ENCODE results near the gene AFMID. TPM values are rescaled to one million over a fixed set of nuclear protein-coding genes. Genes with fewer than 3 reads are reported as not detected.
"Not testable (repeated sequence)": the region's sequence is repeated elsewhere in the genome, so short reads cannot be mapped to it uniquely, and the experiment has no call there.

Gene AFMID
- total RNA-seq, 6 experiments from 2014 or later: 23.0 to 32.9 (median 26.2) TPM

- H3K27me3 Mint-ChIP-seq (ENCODE audit: insufficient read depth): peaks cover 2% of the 10 kb centered on the region; the same call in 1 of the 2 replicates
- no peak overlapping the region for H3K4me3 Mint-ChIP-seq
- H3K9me3 Mint-ChIP-seq: no peaks in the 10 kb centered on the region
- H3K27ac Mint-ChIP-seq: no peak overlapping the region
- TF ChIP-seq CTCF (IDR thresholded peaks at IDR 0.05): no peak
- no peaks in the 10 kb centered on the region; the same call in 1 of the 2 replicates for H3K36me3 Mint-ChIP-seq (ENCODE audit: low read depth)
- peaks cover 12% of the 10 kb centered on the region for H3K4me1 Mint-ChIP-seq (ENCODE audit: low read depth)
- no peak for DNase-seq
Observed at GRCh38 chr17:78170692-78171590, 16.2 kb upstream of the AFMID start.

- not testable (repeated sequence) for DNase-seq; H3K9me3 Mint-ChIP-seq; H3K27ac Mint-ChIP-seq; H3K27me3 Mint-ChIP-seq (ENCODE audit: insufficient read depth); H3K36me3 Mint-ChIP-seq (ENCODE audit: low read depth); H3K4me3 Mint-ChIP-seq
- H3K4me1 Mint-ChIP-seq (ENCODE audit: low read depth): peaks cover 12% of the 10 kb centered on the region
Observed at GRCh38 chr17:78171591-78172248, 15.4 kb upstream of the AFMID start.

GRCh38 chr17:78172249-78173051, 14.7 kb upstream of the AFMID start:
- Mint-ChIP-seq H3K4me1 (ENCODE audit: low read depth) (peaks cover 12% of the 10 kb centered on the region), H3K27ac (peak overlapping the region; percentile 40; the same call in 1 of the 2 replicates), H3K27me3 (ENCODE audit: insufficient read depth) (peaks cover 4% of the 10 kb centered on the region; the same call in 1 of the 2 replicates), H3K9me3 (no peaks in the 10 kb centered on the region), H3K4me3 (no peak overlapping the region), H3K36me3 (ENCODE audit: low read depth) (no peaks in the 10 kb centered on the region; the same call in 1 of the 2 replicates)
- no peak for TF ChIP-seq CTCF (IDR thresholded peaks at IDR 0.05)
- no peak for DNase-seq

- peak overlapping the region; percentile 40; the same call in 1 of the 2 replicates for H3K27ac Mint-ChIP-seq
- no peaks in the 10 kb centered on the region for H3K9me3 Mint-ChIP-seq
- H3K27me3 Mint-ChIP-seq (ENCODE audit: insufficient read depth): peaks cover 4% of the 10 kb centered on the region; the same call in 1 of the 2 replicates
- TF ChIP-seq CTCF (IDR thresholded peaks at IDR 0.05): no peak
- H3K36me3 Mint-ChIP-seq (ENCODE audit: low read depth): no peaks in the 10 kb centered on the region; the same call in 1 of the 2 replicates
- H3K4me3 Mint-ChIP-seq: no peak overlapping the region
- H3K4me1 Mint-ChIP-seq (ENCODE audit: low read depth): peaks cover 12% of the 10 kb centered on the region
- no peak for DNase-seq
Observed at GRCh38 chr17:78173097-78173715, 14.0 kb upstream of the AFMID start.

GRCh38 chr17:78174346-78174869, 12.8 kb upstream of the AFMID start:
- peaks cover 4% of the 10 kb centered on the region; the same call in 1 of the 2 replicates for H3K27me3 Mint-ChIP-seq (ENCODE audit: insufficient read depth)
- no peak for TF ChIP-seq CTCF (IDR thresholded peaks at IDR 0.05)
- H3K36me3 Mint-ChIP-seq (ENCODE audit: low read depth): peaks cover 8% of the 10 kb centered on the region; the same call in 1 of the 2 replicates
- H3K4me1 Mint-ChIP-seq (ENCODE audit: low read depth): peaks cover 17% of the 10 kb centered on the region
- DNase-seq: no peak
- H3K4me3 Mint-ChIP-seq: no peak overlapping the region
- H3K9me3 Mint-ChIP-seq: no peaks in the 10 kb centered on the region
- H3K27ac Mint-ChIP-seq: no peak overlapping the region
